GM12872 (cell line): ENCODE data around the gene CHMP1A.
A peak's percentile ranks its signal among the peaks of the same experiment; 100 is the strongest.

ENCODE experiments used
- CTCF ChIP-seq: IDR thresholded peaks from 3 replicates; pipeline ENCODE4 v1.5.1; 2011; ENCODE audit warnings: low read depth, mild to moderate bottlenecking, low read length, moderate library complexity; ENCODE audit not compliant: insufficient read depth

CHMP1A gene

GRCh38 chr16:89620406-89620841 is 37.1 kb downstream of the CHMP1A start:
- no peak for TF ChIP-seq CTCF

DNA sequence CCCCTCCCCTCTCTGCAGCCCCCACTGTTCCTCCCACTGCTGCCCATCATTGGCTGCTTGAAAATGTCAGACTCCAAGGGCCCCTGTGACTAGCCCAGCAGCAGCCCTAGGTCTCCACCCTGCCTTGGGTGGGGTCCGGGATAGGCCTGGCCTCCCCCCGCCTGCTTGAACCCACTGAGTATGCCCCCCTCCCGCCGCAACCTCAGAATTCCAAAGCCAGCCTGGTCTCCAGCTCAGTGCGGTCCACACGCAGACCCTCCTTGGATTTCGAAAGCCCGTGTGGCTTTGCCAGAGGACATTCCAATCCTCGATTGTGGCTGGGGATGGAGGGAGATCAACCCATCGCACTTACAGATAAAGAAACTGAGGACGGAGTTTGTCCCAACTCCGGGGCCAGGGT is 37.7 kb downstream of the CHMP1A start:
- no peak for TF ChIP-seq CTCF

DNA sequence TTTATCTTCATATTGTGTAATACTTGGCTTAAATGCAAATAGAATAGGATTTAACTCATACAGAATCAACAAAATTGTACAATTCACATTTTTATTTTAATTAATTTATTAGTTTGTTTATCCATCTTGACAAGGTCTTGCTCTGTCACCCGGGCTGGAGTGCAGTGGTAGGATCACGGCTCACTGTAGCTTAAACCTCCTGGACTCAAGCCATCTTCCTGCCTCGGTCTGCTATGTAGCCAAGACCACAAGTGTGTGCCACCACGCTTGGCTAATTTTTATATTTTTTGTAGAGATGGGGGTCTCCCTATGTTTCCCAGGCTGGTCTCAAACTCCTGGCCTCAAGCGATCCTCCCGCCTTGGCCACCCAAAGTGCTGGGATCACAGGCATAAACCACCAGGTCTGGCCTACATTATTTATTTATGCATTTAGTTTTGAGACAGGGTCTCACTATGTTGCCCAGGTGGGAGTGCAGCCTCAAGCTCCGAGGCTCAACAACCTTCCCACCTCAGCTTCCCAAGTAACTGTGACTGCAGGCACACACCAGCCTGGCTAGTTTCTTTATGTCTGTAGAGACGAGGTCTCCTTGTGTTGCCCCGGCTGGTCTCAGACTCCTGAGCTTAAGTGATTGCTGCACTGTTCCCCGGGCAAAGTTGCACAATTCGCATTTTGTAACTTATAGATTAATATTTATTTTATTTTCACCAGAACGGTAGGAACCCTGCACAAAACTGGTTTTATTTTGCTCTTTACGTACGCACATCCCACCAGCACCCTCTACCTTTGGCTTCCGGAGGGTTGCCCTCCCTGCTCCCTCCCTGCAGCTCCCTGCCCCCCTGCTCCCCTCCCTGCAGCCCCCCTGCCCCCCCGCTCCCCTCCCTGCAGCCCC is 39.2 kb downstream of the CHMP1A start:
- no peak for TF ChIP-seq CTCF

DNA sequence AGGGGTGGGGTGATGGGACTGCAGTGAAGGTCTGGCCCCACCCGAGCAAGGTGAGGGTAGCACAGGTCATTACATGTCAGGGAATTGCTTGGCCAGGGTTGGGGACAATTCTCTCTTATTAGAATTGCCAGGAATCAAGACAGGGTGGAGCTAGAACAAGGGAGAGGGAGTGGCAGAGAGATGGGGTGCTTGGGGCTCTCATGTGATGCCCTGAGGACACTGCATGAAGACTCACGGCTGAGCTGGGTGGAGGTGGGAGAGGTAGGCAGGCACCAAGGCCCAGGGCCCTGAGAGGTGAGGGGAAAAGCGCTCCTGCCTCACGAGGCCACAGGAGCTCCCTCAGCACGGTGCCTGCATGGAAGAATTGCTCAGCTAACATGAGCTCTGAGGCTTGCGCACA is 40.5 kb downstream of the CHMP1A start:
- TF ChIP-seq CTCF, result no peak

DNA sequence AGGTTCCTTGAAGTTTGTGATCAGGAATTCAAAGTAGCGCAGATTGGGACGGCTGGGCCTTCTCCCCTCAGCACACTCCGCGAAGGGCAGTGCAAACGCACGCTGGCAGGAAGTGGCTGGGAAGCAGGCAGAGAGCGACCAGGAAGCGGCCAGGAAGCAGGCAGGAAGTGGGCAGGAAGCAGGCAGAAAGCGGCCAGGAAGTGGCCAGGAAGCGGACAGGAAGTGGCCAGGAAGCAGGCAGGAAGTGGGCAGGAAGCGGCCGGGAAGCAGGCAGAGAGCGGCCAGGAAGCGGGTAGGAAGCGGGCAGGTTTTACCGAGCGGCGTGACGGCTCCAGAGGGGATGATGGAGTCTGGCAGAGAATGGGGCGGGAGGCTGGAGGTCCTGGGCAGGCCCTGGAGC is 40.9 kb downstream of the CHMP1A start:
- no peak for TF ChIP-seq CTCF

DNA sequence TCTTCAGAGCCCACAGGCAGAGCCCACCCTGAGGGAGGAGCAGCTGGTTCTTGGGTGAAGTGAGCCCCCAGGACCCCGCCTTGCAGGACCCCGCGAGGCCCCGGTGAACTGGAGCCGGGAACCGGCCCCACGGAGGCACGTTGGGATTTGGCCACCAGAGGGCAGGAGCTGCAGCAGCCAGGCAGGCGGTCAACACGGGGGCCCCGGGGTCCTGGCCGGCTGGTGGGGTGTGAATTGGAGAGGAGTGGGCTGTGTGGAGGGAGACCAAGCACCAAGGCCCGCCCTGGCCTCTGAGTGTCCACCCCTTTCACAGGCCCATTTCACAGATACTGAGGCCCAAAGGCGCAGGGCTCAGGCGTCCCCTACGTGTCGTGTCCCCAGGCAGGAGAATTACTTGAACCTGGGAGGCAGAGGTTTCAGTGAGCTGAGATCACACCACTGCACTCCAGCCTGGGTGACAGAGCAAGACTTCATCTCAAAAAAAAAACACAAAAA is 41.9 kb downstream of the CHMP1A start:
- TF ChIP-seq CTCF, result peak; percentile 52

GRCh38 chr16:89615176-89615575 is 42.3 kb downstream of the CHMP1A start:
- TF ChIP-seq CTCF, result no peak
